NB4 (cell line): ENCODE results near the gene RPAP3.

Source experiments
- CTCF ChIP-seq: IDR thresholded peaks from one replicate; pipeline ENCODE4 v1.5.1; 2012; ENCODE audit warnings: low read depth, low read length
- POLR2A ChIP-seq: IDR thresholded peaks from 2 replicates; pipeline ENCODE4 v1.6.1; 2011; ENCODE audit warnings: mild to moderate bottlenecking; ENCODE audit not compliant: insufficient read length; ENCODE audit errors: extremely low read depth
- TF ChIP-seq, protein P1 (sequence below): IDR thresholded peaks from 2 replicates; pipeline ENCODE4 v1.6.1; 2011; ENCODE audit warnings: low read depth, low read length

GRCh38 chr12:47634127-47634526 lies 71.7 kb downstream of the RPAP3 start:
- no peak for TF ChIP-seq CTCF
- no peak for TF ChIP-seq POLR2A
- TF ChIP-seq, protein P1, sequence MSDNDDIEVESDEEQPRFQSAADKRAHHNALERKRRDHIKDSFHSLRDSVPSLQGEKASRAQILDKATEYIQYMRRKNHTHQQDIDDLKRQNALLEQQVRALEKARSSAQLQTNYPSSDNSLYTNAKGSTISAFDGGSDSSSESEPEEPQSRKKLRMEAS = no peak
